Measurements from ENCODE around the gene ZNF761.
A peak's percentile ranks its signal among the peaks of the same experiment; 100 is the strongest.
"Not testable (repeated sequence)": the region's sequence is repeated elsewhere in the genome, so short reads cannot be mapped to it uniquely, and the experiment has no call there.

The ZNF761 gene

DNA sequence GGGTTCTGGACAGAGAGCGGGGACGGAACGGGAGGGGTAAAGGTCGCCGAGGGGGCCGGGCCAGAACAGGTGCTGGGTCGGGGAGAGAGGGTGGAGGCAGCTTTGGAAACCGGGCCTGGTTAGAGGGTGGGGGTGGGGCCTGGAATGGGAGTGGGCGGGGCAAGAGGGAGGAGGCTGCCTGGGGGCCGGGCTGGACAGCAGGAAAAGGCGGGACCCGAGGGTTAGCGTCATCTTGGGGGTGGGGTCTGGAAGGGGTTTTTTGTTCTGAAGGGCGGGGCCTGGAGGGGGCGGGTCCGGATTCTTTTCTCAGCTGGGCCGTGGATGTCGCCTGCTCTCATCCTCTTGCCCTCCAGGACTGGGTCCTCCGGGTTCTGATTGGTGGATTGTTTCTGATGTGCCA is 31.5 kb downstream of the ZNF761 start:
- Histone ChIP-seq H3K4me2 (ENCODE audit: low read depth, low read length, poor library complexity, severe bottlenecking) (no peak overlapping the region), H3K9ac (ENCODE audit: low read length) (no peak overlapping the region), H3K9me2 (replicated peaks; ENCODE audit: insufficient read depth, low read length) (no peaks in the 10 kb centered on the region), H3F3A (ENCODE audit: insufficient read depth) (no peaks in the 10 kb centered on the region), H3K9me3 (ENCODE audit: insufficient read depth, low read length) (peaks cover 6% of the 10 kb centered on the region; the same call in 1 of the 2 replicates), H3K4me3 (ENCODE audit: insufficient read depth, low read length, poor library complexity, severe bottlenecking) (no peak overlapping the region), H4K20me1 (ENCODE audit: low read depth, low read length) (no peaks in the 10 kb centered on the region), H3K27ac (ENCODE audit: low read depth, low read length) (no peak overlapping the region), H2AFZ (ENCODE audit: low read depth, low read length, severe bottlenecking) (no peak overlapping the region), H3K27me3 (ENCODE audit: low read length) (no peaks in the 10 kb centered on the region), H3K79me2 (ENCODE audit: insufficient read depth, low read length) (no peaks in the 10 kb centered on the region), H3K36me3 (ENCODE audit: low read length) (no peaks in the 10 kb centered on the region)
- TF ChIP-seq EZH2phosphoT487 (conservative IDR thresholded peaks at IDR 0.05; ENCODE audit: low read length) (no peak), CTCF (IDR thresholded peaks at IDR 0.05; ENCODE audit: insufficient read depth, low read length, poor library complexity, severe bottlenecking) (no peak)

GRCh38 chr19:53466726-53467484 is 35.1 kb downstream of the ZNF761 start:
- Histone ChIP-seq H3K9me3 (ENCODE audit: insufficient read depth, low read length) (no peaks in the 10 kb centered on the region), H2AFZ (ENCODE audit: low read depth, low read length, severe bottlenecking) (no peak overlapping the region), H3K79me2 (ENCODE audit: insufficient read depth, low read length) (no peaks in the 10 kb centered on the region), H3K4me3 (ENCODE audit: insufficient read depth, low read length, poor library complexity, severe bottlenecking) (no peak overlapping the region), H3F3A (ENCODE audit: insufficient read depth) (no peaks in the 10 kb centered on the region), H4K20me1 (ENCODE audit: low read depth, low read length) (no peaks in the 10 kb centered on the region), H3K9ac (ENCODE audit: low read length) (no peak overlapping the region), H3K27ac (ENCODE audit: low read depth, low read length) (no peak overlapping the region), H3K36me3 (ENCODE audit: low read length) (no peaks in the 10 kb centered on the region), H3K27me3 (ENCODE audit: low read length) (no peaks in the 10 kb centered on the region), H3K9me2 (replicated peaks; ENCODE audit: insufficient read depth, low read length) (no peaks in the 10 kb centered on the region), H3K4me2 (ENCODE audit: low read depth, low read length, poor library complexity, severe bottlenecking) (no peak overlapping the region)
- TF ChIP-seq CTCF (IDR thresholded peaks at IDR 0.05; ENCODE audit: insufficient read depth, low read length, poor library complexity, severe bottlenecking), result no peak
- TF ChIP-seq EZH2phosphoT487 (conservative IDR thresholded peaks at IDR 0.05; ENCODE audit: low read length), result no peak

DNA sequence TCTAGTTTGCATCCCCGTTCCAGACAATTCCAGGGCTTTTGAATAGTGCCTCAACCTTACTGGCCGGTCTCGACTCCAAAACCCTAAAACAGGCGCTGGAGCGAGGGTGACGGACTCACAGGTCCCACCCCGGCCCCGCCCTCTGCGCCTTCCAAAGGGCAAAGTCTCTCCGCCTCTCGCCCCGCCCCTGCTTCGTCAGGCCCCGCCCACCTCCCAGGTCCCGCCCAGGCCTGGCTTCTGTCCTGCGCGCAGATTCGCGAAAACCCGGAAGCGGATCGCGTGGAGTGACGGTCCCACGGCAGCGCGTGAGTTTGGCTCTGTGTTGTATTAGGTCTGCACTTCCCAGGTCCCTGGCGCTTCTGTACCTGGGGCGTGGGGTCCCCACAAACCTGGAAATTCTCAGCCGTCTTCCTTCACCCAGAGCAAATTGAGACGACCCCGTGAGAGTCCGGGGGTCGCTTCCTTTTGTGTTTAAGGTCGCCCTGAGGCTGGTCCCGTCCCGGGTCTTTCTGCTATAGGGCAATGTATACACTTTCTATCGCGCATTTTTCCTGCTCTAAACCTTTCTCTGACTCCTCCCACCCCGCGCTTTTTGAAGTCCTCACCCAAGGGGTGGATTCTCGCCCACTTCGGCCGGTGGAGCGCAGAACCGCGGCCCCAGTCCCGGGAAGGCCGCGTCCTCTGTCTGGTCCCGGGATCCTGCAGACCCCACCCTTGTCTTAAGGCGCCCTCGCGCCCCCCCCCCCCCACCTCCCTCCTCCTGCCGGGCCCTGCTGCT is 35.9 kb downstream of the ZNF761 start, which contains the start of gene ZNF813:
TSS of gene ZNF813 (plus strand) at position 249 of the 778 bp plus-strand sequence. CDS start 16,090 bp downstream, outside the sequence.
- no peaks in the 10 kb centered on the region for H3K79me2 ChIP-seq (ENCODE audit: insufficient read depth, low read length)
- no peaks in the 10 kb centered on the region for H3K27me3 ChIP-seq (ENCODE audit: low read length)
- no peak for TF ChIP-seq CTCF (IDR thresholded peaks at IDR 0.05; ENCODE audit: insufficient read depth, low read length, poor library complexity, severe bottlenecking)
- H3K9me3 ChIP-seq (ENCODE audit: insufficient read depth, low read length), result no peaks in the 10 kb centered on the region
- H3K27ac ChIP-seq (ENCODE audit: low read depth, low read length), result no peak within 1 kb of the TSS
- H3K9me2 ChIP-seq (replicated peaks; ENCODE audit: insufficient read depth, low read length), result no peaks in the 10 kb centered on the region
- peak within 1 kb of the TSS; percentile 25 for H3K4me2 ChIP-seq (ENCODE audit: low read depth, low read length, poor library complexity, severe bottlenecking)
- no peaks in the 10 kb centered on the region for H3F3A ChIP-seq (ENCODE audit: insufficient read depth)
- H3K4me3 ChIP-seq (ENCODE audit: insufficient read depth, low read length, poor library complexity, severe bottlenecking), result peak within 1 kb of the TSS; percentile 46
- H4K20me1 ChIP-seq (ENCODE audit: low read depth, low read length), result no peaks in the 10 kb centered on the region
- H3K36me3 ChIP-seq (ENCODE audit: low read length), result no peaks in the 10 kb centered on the region
- peak within 1 kb of the TSS; percentile 44; the same call in 1 of the 2 replicates for H3K9ac ChIP-seq (ENCODE audit: low read length)
- H2AFZ ChIP-seq (ENCODE audit: low read depth, low read length, severe bottlenecking), result peak within 1 kb of the TSS; percentile 56

DNA sequence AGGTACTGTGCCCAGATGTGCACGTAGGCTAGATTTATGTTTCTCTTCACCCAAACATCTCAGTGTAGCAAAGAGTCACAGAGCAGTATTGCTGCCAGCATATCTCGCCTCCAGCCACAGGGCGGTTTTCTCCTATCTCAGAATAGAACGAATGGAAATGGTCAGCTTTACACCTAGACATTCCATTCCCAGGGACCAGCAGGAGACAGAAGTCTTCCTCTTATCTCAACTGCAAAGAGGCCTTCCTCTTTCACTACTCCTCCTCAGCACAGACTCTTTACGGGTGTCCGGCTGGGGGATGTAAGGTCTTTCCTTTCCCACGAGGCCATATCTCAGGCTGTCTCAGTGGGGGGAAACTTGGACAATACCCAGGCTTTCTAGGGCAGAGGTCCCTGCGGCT is 36.8 kb downstream of the ZNF761 start:
- H3F3A ChIP-seq (ENCODE audit: insufficient read depth); H3K79me2 ChIP-seq (ENCODE audit: insufficient read depth, low read length); H3K9me2 ChIP-seq (replicated peaks; ENCODE audit: insufficient read depth, low read length); H3K4me2 ChIP-seq (ENCODE audit: low read depth, low read length, poor library complexity, severe bottlenecking); H4K20me1 ChIP-seq (ENCODE audit: low read depth, low read length); H3K27me3 ChIP-seq (ENCODE audit: low read length); H3K36me3 ChIP-seq (ENCODE audit: low read length); H3K4me3 ChIP-seq (ENCODE audit: insufficient read depth, low read length, poor library complexity, severe bottlenecking); H3K9me3 ChIP-seq (ENCODE audit: insufficient read depth, low read length); H2AFZ ChIP-seq (ENCODE audit: low read depth, low read length, severe bottlenecking); H3K27ac ChIP-seq (ENCODE audit: low read depth, low read length); H3K9ac ChIP-seq (ENCODE audit: low read length): not testable (repeated sequence)

Measured in SU-DHL-6 (cell line).